ENCODE results near the gene ATP10B. TPM values are rescaled to one million over a fixed set of nuclear protein-coding genes. Genes with fewer than 3 reads are reported as not detected.

Gene ATP10B
- total RNA-seq, 1 donor from 2014 or later = 9.1 TPM

DNA sequence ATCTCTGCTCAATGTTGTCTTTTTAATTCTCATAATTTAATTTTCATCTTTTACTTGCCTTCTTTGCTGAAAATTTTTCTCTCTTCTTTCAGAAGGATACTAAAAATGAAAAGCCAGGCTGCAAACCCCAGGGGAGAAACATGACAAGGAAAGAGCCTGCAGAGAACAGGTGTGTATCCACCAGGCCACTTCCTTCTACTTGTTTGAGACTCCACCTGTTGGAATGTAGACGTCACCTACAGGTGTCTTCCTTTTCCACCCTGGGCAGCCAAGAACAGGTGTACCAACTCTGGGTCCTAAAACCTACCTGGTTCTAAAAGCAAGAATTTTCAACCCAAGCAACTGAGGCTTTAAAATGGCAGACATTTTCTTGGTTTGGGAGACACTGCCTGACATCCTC is 166.8 kb downstream of the ATP10B start:
- intact Hi-C loops (cut with DNase I) = no loop called here
- no peak for TF ChIP-seq POLR2AphosphoS5 (IDR thresholded peaks at IDR 0.05; ENCODE audit: insufficient read depth in 1 of 2, low read depth in 1 of 2)
- no peak for TF ChIP-seq POLR2A (IDR thresholded peaks at IDR 0.05)
- TF ChIP-seq, protein P1, sequence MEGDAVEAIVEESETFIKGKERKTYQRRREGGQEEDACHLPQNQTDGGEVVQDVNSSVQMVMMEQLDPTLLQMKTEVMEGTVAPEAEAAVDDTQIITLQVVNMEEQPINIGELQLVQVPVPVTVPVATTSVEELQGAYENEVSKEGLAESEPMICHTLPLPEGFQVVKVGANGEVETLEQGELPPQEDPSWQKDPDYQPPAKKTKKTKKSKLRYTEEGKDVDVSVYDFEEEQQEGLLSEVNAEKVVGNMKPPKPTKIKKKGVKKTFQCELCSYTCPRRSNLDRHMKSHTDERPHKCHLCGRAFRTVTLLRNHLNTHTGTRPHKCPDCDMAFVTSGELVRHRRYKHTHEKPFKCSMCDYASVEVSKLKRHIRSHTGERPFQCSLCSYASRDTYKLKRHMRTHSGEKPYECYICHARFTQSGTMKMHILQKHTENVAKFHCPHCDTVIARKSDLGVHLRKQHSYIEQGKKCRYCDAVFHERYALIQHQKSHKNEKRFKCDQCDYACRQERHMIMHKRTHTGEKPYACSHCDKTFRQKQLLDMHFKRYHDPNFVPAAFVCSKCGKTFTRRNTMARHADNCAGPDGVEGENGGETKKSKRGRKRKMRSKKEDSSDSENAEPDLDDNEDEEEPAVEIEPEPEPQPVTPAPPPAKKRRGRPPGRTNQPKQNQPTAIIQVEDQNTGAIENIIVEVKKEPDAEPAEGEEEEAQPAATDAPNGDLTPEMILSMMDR (IDR thresholded peaks at IDR 0.05) = no peak
- no peak overlapping the region for H3K27ac ChIP-seq
- no peaks in the 10 kb centered on the region for H3K4me1 ChIP-seq
- DNase-seq (ENCODE audit: extremely low spot score in 2 of 2) = no peak
- no peaks in the 10 kb centered on the region for H3K27me3 ChIP-seq
- no peak overlapping the region for H3K4me3 ChIP-seq
- H3K36me3 ChIP-seq = no peaks in the 10 kb centered on the region
- no peaks in the 10 kb centered on the region for H3K9me3 ChIP-seq

DNA sequence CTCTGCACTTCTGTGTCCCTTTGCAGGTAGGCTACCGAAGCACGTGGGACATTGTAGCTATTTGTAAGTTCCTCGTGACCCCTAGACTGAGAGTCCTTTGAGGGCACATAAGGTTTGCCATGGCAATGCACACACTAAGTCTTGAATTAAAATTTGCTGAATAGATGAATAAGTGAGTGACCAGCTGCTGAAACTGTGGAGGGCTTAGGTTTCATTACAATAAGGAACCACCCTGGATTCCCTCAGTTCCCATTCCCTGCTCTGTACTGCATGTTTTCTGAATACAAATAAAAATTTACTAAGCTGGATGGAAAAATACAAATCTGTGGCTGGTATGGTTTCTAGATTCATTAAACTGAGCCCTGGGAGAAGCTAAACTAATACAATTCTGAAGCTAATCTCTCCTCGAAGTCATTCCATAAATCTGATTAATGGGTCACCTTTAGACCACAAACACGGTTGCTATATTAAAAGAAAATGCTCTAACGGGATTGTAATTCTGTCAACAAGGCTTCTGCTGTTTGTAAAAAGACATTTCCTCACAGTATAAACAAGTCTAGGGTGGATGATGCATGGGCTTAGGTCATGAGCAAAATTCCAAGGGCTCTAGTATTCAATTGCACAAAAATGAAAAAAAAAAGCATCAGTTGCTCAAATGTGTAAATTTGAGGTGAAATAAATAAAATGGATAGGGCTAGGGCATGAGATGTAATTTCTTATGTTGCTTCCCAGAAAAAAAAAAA is 172.3 kb downstream of the ATP10B start:
- Histone ChIP-seq H3K9me3 (no peaks in the 10 kb centered on the region), H3K36me3 (no peaks in the 10 kb centered on the region), H3K4me3 (no peak overlapping the region), H3K27ac (no peak overlapping the region), H3K4me1 (no peaks in the 10 kb centered on the region), H3K27me3 (no peaks in the 10 kb centered on the region)
- intact Hi-C loops (cut with DNase I) = no loop called here
- TF ChIP-seq, protein P1 (IDR thresholded peaks at IDR 0.05) = no peak
- TF ChIP-seq POLR2AphosphoS5 (IDR thresholded peaks at IDR 0.05; ENCODE audit: insufficient read depth in 1 of 2, low read depth in 1 of 2) = no peak
- TF ChIP-seq POLR2A (IDR thresholded peaks at IDR 0.05) = no peak
- DNase-seq (ENCODE audit: extremely low spot score in 2 of 2) = no peak

DNA sequence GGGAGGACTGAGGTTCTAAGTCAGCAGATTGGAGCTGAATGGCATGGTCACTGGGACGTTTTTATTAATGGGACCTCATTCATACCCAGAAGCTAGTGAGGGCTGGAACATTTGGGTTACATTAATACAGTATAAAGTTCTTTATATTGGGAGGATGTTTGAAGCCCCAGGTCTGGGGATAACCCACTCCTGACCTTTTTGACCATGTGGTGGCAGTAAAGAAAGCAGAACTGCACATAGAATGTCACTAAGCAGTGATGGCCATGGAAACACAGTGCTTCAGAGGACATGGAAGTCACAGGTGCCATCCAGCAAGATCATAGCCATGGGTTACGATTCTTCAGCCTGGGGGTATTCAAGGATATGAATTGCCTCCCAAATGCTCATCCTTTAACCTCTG is 176.0 kb downstream of the ATP10B start:
- no peak for DNase-seq (ENCODE audit: extremely low spot score in 2 of 2)
- H3K27ac ChIP-seq = no peak overlapping the region
- H3K27me3 ChIP-seq = no peaks in the 10 kb centered on the region
- H3K9me3 ChIP-seq = no peaks in the 10 kb centered on the region
- TF ChIP-seq POLR2A (IDR thresholded peaks at IDR 0.05) (no peak), POLR2AphosphoS5 (IDR thresholded peaks at IDR 0.05; ENCODE audit: insufficient read depth in 1 of 2, low read depth in 1 of 2) (no peak)
- TF ChIP-seq, protein P1 (IDR thresholded peaks at IDR 0.05) = no peak
- intact Hi-C loops (cut with DNase I) = no loop called here
- no peaks in the 10 kb centered on the region for H3K4me1 ChIP-seq
- H3K4me3 ChIP-seq = no peak overlapping the region
- no peaks in the 10 kb centered on the region for H3K36me3 ChIP-seq

DNA sequence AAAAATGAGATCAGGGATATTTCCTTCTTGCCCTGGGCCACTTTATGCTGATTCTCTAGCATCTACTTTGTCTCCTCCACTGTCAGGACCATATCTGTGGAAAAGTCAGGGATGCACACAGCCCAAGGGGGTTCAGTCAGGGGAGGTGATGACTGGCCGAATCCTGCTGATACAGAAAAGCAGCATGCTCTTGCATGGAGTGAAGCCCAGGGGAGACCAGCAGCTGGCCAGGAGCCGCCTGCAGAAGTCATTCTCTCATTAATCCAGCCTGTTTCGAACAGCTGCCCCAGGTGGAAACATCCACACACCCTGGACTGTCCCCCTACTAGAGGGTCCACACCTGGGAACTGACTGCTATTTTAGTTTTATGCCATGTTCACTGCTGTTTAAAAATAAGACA is 177.1 kb downstream of the ATP10B start:
- no peak for DNase-seq (ENCODE audit: extremely low spot score in 2 of 2)
- TF ChIP-seq, protein P1 (IDR thresholded peaks at IDR 0.05) = no peak
- TF ChIP-seq POLR2AphosphoS5 (IDR thresholded peaks at IDR 0.05; ENCODE audit: insufficient read depth in 1 of 2, low read depth in 1 of 2) (no peak), POLR2A (IDR thresholded peaks at IDR 0.05) (no peak)
- Histone ChIP-seq H3K27me3 (no peaks in the 10 kb centered on the region), H3K4me3 (no peak overlapping the region), H3K36me3 (no peaks in the 10 kb centered on the region), H3K9me3 (no peaks in the 10 kb centered on the region), H3K27ac (no peak overlapping the region), H3K4me1 (no peaks in the 10 kb centered on the region)
- intact Hi-C loops (cut with DNase I) = no loop called here

DNA sequence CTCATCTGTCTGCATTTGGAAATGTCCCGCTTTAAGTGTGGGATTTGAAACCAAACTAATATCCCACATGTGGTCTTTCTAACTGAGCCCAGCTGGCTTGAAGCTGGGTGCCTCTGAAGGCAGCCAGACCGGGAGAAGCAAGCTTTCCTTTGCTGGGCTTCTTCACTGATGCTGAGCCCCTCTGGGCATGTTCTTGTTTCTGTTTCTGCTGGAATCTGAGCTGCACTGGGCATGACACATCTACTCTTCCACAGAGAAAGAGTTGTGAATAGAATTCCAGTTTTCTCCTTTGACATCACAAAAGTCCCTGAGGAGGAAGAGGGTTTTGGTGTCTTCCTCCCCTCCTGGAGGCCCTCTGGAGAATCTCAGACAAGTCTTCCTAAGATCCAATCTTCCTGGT is 179.5 kb downstream of the ATP10B start:
- Histone ChIP-seq H3K27ac (no peak overlapping the region), H3K27me3 (no peaks in the 10 kb centered on the region), H3K4me3 (no peak overlapping the region), H3K4me1 (no peaks in the 10 kb centered on the region), H3K9me3 (no peaks in the 10 kb centered on the region), H3K36me3 (no peaks in the 10 kb centered on the region)
- DNase-seq (ENCODE audit: extremely low spot score in 2 of 2) = no peak
- TF ChIP-seq POLR2A (IDR thresholded peaks at IDR 0.05) (no peak), POLR2AphosphoS5 (IDR thresholded peaks at IDR 0.05; ENCODE audit: insufficient read depth in 1 of 2, low read depth in 1 of 2) (no peak)
- TF ChIP-seq, protein P1 (IDR thresholded peaks at IDR 0.05) = no peak
- intact Hi-C loops (cut with DNase I) = no loop called here

All from vagina (tissue), 2 donors.